Naive thymus-derived CD4-positive, alpha-beta T cell (primary cell): ENCODE measurements around the gene CFAP54. TPM values are rescaled to one million over a fixed set of nuclear protein-coding genes. Genes with fewer than 3 reads are reported as not detected.

Experiments
- ATAC-seq: fragments of 150-1000 bp; cut with Tn5 transposase; 2 replicates; pipeline ENCODE4 v1.10.0; 2021; ENCODE audit warnings: mild to moderate bottlenecking, moderate library complexity
- CTCF ChIA-PET: fragments of 350-600 bp; sonication (Branson Sonifier 250); formaldehyde crosslinking; loops from one replicate; lab custom pipeline; 2021; ENCODE audit warnings: antibody characterized with exemption; lab: Charles Lee
- POLR2A ChIA-PET: fragments of 350-600 bp; sonication (Branson Sonifier 250); formaldehyde crosslinking; loops from one replicate; lab custom pipeline; 2021; ENCODE audit warnings: antibody characterized with exemption, inconsistent platforms; lab: Charles Lee
- DNase-seq, 9 donors: peaks; one replicate each; pipeline versions ENCODE4 v3.0.0 to v3.0.0-alpha.2; 2020 to 2022; ENCODE audit warnings: mixed read lengths in 1 of 9
- H3K27ac ChIP-seq: one replicate; pipeline ENCODE4 v1.7.0; 2013; ENCODE audit warnings: mild to moderate bottlenecking, low read depth, low read length, moderate library complexity
- H3K27me3 ChIP-seq, 2 donors: one replicate each; pipeline ENCODE4 v1.7.0; 2013; ENCODE audit warnings: low read length in 2 of 2, mild to moderate bottlenecking in 2 of 2, moderate library complexity in 2 of 2; ENCODE audit not compliant: control insufficient read depth in 2 of 2, insufficient read depth in 2 of 2
- H3K36me3 ChIP-seq, 3 experiments: 1 replicate in 2 of 3; 2 replicates in 1 of 3; pipeline ENCODE4 v1.7.0; 2013; ENCODE audit warnings: low read length in 3 of 3, mild to moderate bottlenecking in 3 of 3, moderate library complexity in 1 of 3; ENCODE audit not compliant: insufficient read depth in 3 of 3, control insufficient read depth in 2 of 3
- H3K4me1 ChIP-seq, 2 donors: one replicate each; pipeline ENCODE4 v1.7.0; 2013; ENCODE audit warnings: low read length in 2 of 2, mild to moderate bottlenecking in 2 of 2, moderate library complexity in 1 of 2; ENCODE audit not compliant: control insufficient read depth in 2 of 2, insufficient read depth in 2 of 2
- H3K4me3 ChIP-seq: 2 replicates; pipeline ENCODE4 v1.7.0; 2013; ENCODE audit warnings: mild to moderate bottlenecking, low read length
- H3K9me3 ChIP-seq, 3 experiments: 1 replicate in 2 of 3; 2 replicates in 1 of 3; pipeline ENCODE4 v1.7.0; 2013; ENCODE audit warnings: low read length in 3 of 3; ENCODE audit not compliant: control insufficient read depth in 2 of 3
- H3K27ac Mint-ChIP-seq, 9 donors: one replicate each; pipeline ENCODE4 v1.8.0; 2020 to 2022; ENCODE audit warnings: mixed read lengths in 9 of 9, mild to moderate bottlenecking in 8 of 9, moderate library complexity in 5 of 9, inconsistent platforms in 2 of 9
- H3K27me3 Mint-ChIP-seq, 5 donors: one replicate each; pipeline ENCODE4 v1.8.0; 2021 to 2022; ENCODE audit warnings: mixed read lengths in 5 of 5, mild to moderate bottlenecking in 1 of 5
- H3K36me3 Mint-ChIP-seq, 5 donors: one replicate each; pipeline ENCODE4 v1.8.0; 2020 to 2022; ENCODE audit warnings: mixed read lengths in 5 of 5, mild to moderate bottlenecking in 3 of 5, inconsistent platforms in 1 of 5
- H3K4me1 Mint-ChIP-seq, 7 donors: one replicate each; pipeline ENCODE4 v1.8.0; 2020 to 2022; ENCODE audit warnings: mixed read lengths in 7 of 7, mild to moderate bottlenecking in 3 of 7, inconsistent platforms in 1 of 7
- H3K4me3 Mint-ChIP-seq, 10 donors: one replicate each; pipeline ENCODE4 v1.8.0; 2020 to 2022; ENCODE audit warnings: mild to moderate bottlenecking in 10 of 10, mixed read lengths in 10 of 10, moderate library complexity in 6 of 10, inconsistent platforms in 2 of 10
- H3K9me3 Mint-ChIP-seq, 11 donors: one replicate each; pipeline ENCODE4 v1.8.0; 2020 to 2022; ENCODE audit warnings: mixed read lengths in 11 of 11, mild to moderate bottlenecking in 4 of 11, inconsistent platforms in 1 of 11, moderate library complexity in 1 of 11
- intact Hi-C, 2 donors: fragments of 100-400 bp; cut with micrococcal nuclease; formaldehyde crosslinking; loops; one replicate each; pipeline ENCODE4 v1.15.1; 2023
- polyA plus RNA-seq, 2 donors: library from polyadenylated mRNA; unstranded; fragments of 300-500 nt; fragmentation: Illumina TruSeq; gene quantifications; one replicate each; pipeline ENCODE4 v1.2.3, GENCODE V29; 2021
- total RNA-seq, 6 experiments: library from RNA in 5 of 6; stranded (reverse) in 5 of 6; gene quantifications; 1 replicate in 5 of 6; 2 replicates in 1 of 6; pipeline ENCODE4 v1.2.3 and lab custom pipeline; 2021 to 2026

The CFAP54 gene, protein sequence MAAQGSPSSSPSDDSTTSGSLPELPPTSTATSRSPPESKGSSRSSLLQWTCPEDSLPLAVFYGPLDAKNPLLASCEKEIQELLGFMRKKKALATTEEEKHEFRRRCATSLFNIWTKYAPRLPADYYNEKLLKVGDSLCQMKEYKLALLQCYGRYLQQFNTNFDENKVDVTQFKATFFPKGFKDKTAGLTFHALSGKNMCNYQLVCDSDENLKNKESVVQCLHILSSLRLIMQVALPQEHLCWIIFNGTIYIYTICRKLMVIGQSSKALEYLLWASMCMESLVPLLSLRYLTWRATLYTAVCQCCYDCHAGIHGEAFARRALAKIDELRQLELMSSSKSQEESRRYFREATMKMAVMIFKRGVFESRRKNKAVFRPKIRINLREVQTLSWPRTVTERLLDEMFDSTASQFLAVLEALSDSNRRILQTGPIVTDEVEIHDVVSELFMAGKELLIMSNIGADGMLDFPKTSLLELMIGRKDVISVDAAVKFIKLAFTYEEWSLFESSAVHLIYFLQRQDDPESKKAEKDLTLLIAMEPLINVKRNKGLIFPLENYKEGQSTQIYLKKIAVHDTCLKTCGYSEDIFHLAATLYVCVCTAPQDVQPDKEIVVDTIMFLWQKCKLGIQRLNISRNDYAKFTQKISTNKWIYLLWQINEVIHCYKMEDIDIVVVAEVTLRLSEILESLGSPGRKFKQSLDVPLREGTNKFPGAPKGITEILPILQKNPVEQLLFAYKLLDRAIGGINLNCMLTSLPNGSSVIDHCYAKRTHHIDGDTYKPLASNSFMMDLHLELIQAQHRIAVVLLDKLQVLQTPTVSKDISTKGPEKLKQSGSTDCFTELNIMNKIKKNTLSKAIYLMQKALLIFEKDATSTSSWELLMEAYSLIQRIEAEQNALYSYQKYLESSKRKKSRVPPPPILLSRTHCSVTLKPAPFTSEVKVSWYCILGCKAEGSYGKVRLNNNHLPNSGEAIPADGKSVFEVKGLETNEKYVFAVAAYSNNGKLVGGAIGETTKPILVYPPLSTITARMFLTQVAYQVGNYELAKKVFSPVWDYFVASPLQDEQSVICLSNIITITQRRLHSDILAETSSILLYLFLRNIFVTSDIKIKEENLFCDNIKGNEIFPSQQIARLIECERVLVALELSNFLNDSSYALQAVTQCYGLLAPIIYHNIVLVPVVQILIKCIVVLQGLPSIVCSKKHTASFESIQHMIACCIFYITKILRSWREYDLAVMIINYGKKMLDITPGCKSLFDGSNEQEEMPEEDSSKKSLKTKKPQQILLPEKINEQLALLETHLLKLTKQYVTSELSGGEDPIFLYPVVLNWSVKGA (N-terminal part only)
- total RNA-seq (under 1 TPM; 0.22 to 0.93 (median 0.30) TPM), polyA plus RNA-seq (under 1 TPM in 1 of 2 donors, not detected in 1; 0.07 TPM), total RNA-seq (lab: John Stamatoyannopoulos, UW) (not detected)

DNA sequence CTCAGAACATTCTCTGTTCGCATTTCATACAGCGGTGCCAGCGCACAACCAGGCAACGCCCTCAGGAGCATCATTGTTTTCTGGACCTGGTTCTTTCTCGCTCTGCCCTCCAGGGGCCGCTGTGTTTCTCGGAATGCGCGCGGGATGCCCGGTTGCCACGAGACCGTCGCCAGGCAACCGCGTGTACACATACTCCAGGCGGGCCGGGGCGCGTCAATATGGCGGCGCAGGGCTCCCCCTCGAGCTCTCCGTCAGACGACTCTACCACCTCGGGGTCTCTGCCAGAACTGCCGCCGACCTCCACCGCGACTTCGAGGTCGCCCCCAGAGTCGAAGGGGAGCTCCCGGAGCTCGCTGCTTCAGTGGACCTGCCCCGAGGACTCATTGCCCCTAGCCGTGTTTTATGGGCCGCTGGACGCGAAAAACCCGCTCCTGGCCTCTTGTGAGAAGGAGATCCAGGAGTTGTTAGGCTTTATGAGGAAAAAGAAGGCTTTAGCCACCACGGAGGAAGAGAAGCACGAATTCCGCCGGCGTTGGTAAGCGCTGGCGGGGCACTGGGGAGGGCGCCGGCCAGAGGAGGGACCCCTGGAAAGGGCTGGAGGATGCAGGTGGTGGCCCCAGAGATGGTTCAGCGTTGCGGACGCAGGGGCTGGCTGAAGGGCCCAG is at the start of gene CFAP54:
Gene CFAP54, plus strand, starts transcription at position 186 of the 665 bp plus-strand sequence. Its CDS starts 33 bp downstream, at position 219.
- DNase-seq (peak; percentile 91 to 97 (median 94)), ATAC-seq (peak; percentile 96)
- Histone ChIP-seq H3K27ac (peak within 1 kb of the TSS; percentile 66), H3K27me3 (no peaks in the 10 kb centered on the region), H3K4me3 (peak within 1 kb of the TSS; percentile 71), H3K36me3 (no peaks in the 10 kb centered on the region), H3K4me1 (peaks cover 7 to 12% of the 10 kb centered on the region in 2 donors), H3K9me3 (no peaks in the 10 kb centered on the region)
- intact Hi-C loops, result loop anchor here (1.0 to 5.0 kb wide), 14 partner anchors 12 to 632 kb away; partner anchors contain the start of genes LTA4H (in 2 of the 2), AMDHD1 (in 1 of the 2), CCDC38 (in 1 of the 2) and ELK3 (in 1 of the 2)
- Mint-ChIP-seq H3K27me3 (peaks cover 0 to 33% (median 0%) of the 10 kb centered on the region in 5 donors), H3K4me3 (peak within 1 kb of the TSS; percentile 77 to 93 (median 88)), H3K4me1 (peaks cover 14 to 36% (median 22%) of the 10 kb centered on the region in 7 donors), H3K36me3 (no peaks in the 10 kb centered on the region), H3K9me3 (peaks cover 0 to 2% (median 0%) of the 10 kb centered on the region in 11 donors), H3K27ac (peak within 1 kb of the TSS; percentile 68 to 96 (median 89))
- CTCF ChIA-PET, result interaction anchor here (0.6 to 3.9 kb wide), 9 partner anchors 12 to 1520 kb away, joined by 3 to 35 read pairs (median 4); no protein-coding TSS in a partner anchor
- POLR2A ChIA-PET, result interaction anchor here (0.7 to 1.5 kb wide), 6 partner anchors 12 to 281 kb away, joined by 3 to 6 read pairs (median 4); no protein-coding TSS in a partner anchor

DNA sequence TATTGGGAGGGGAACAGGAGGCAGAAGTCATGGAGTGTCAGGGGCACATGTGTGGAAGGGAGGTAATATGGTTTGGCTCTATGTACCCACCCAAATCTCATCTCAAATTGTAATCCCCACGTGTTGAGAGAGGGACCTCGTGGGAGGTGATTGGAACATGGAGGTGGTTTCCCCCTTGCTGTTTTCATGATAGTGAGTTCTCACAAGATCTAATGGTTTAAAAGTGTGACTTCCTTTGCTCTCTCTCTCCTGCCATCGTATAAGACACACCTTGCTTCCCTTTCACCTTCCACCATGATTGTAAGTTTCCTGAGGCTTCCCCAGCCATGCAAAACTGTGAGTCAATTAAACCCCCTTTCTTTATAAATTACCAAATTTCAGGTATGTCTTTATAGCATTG is 47.6 kb upstream of the CFAP54 start:
- peaks cover 0 to 9% (median 0%) of the 10 kb centered on the region in 11 donors for H3K9me3 Mint-ChIP-seq
- peak overlapping the region in 1 of 10 donors; percentile 66 for H3K4me3 Mint-ChIP-seq
- POLR2A ChIA-PET, result interaction anchor here (1.0 kb wide), 1 partner anchor 13 kb away, joined by 3 read pairs; no protein-coding TSS in a partner anchor
- no peaks in the 10 kb centered on the region for H3K27me3 Mint-ChIP-seq
- H3K36me3 ChIP-seq, result no peaks in the 10 kb centered on the region
- DNase-seq (no peak), ATAC-seq (no peak)
- intact Hi-C loops, result no loop called here
- H3K4me3 ChIP-seq, result no peak overlapping the region
- H3K27me3 ChIP-seq, result no peaks in the 10 kb centered on the region
- peak overlapping the region in 6 of 9 donors; percentile 5 to 70 (median 37) for H3K27ac Mint-ChIP-seq
- H3K36me3 Mint-ChIP-seq, result peaks cover 0 to 14% (median 0%) of the 10 kb centered on the region in 5 donors
- CTCF ChIA-PET, result no interaction called here
- no peaks in the 10 kb centered on the region for H3K9me3 ChIP-seq
- H3K4me1 Mint-ChIP-seq, result peaks cover 24 to 61% (median 48%) of the 10 kb centered on the region in 7 donors
- no peak overlapping the region for H3K27ac ChIP-seq
- H3K4me1 ChIP-seq, result peaks cover 19 to 24% of the 10 kb centered on the region in 2 donors

DNA sequence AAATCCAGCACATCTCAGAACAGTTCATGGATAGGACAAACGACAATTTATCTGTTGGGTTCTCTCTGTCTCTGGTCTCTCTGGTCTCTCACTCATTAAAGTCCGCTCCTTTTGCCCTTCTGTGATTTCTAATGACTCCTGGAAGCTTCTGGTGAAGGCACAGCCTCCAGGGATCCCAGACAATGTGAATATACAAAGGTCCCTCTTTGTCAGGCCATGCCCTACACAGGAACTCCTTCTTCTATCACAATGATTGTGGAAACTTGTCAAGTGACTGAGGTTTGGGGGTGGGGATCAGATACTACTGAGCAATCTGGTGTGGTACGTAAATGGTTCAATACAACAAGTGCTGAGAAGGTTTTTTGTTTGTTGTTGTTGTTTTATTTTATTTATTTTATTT is 46.5 kb upstream of the CFAP54 start:
- intact Hi-C loops, result no loop called here
- no peaks in the 10 kb centered on the region for H3K27me3 Mint-ChIP-seq
- H3K36me3 Mint-ChIP-seq, result peaks cover 0 to 14% (median 0%) of the 10 kb centered on the region in 5 donors
- peaks cover 0 to 9% (median 0%) of the 10 kb centered on the region in 11 donors for H3K9me3 Mint-ChIP-seq
- H3K4me1 Mint-ChIP-seq, result peaks cover 23 to 57% (median 46%) of the 10 kb centered on the region in 7 donors
- H3K36me3 ChIP-seq, result no peaks in the 10 kb centered on the region
- H3K27me3 ChIP-seq, result no peaks in the 10 kb centered on the region
- ATAC-seq (no peak), DNase-seq (no peak)
- H3K27ac ChIP-seq, result no peak overlapping the region
- H3K4me3 Mint-ChIP-seq, result no peak overlapping the region
- CTCF ChIA-PET, result no interaction called here
- peak overlapping the region in 5 of 9 donors; percentile 22 to 82 (median 66) for H3K27ac Mint-ChIP-seq
- POLR2A ChIA-PET, result no interaction called here
- peaks cover 23 to 26% of the 10 kb centered on the region in 2 donors for H3K4me1 ChIP-seq
- H3K4me3 ChIP-seq, result no peak overlapping the region
- no peaks in the 10 kb centered on the region for H3K9me3 ChIP-seq

DNA sequence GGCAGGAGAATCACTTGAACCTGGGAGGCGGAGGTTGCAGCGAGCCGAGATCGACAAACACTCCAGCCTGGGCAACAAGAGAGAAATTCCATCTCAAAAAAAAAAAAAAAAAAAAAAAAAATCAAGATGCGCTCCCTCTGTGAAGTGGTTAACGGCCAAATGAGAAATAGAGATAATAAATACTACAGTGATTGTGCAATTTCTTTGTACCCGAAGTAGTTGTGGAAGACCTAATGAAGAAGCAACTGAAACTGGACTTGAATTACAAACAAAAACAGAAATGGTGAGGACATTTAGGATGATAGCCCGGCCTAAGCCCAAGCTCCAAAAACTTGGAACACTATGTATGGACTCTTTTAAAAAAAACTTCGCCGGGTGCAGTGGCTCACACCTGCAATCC is 45.0 kb upstream of the CFAP54 start:
- no peaks in the 10 kb centered on the region for H3K36me3 ChIP-seq
- H3K4me1 ChIP-seq, result peaks cover 23 to 26% of the 10 kb centered on the region in 2 donors
- peak overlapping the region in 1 of 10 donors; percentile 39 for H3K4me3 Mint-ChIP-seq
- H3K9me3 ChIP-seq, result no peaks in the 10 kb centered on the region
- peaks cover 0 to 9% (median 0%) of the 10 kb centered on the region in 11 donors for H3K9me3 Mint-ChIP-seq
- intact Hi-C loops, result loop anchor here (2.0 kb wide), 4 partner anchors 16 to 66 kb away; no protein-coding TSS in a partner anchor
- H3K27me3 Mint-ChIP-seq, result no peaks in the 10 kb centered on the region
- peak overlapping the region; percentile 80 for H3K27ac ChIP-seq
- no peaks in the 10 kb centered on the region for H3K27me3 ChIP-seq
- no peak for ATAC-seq
- CTCF ChIA-PET, result no interaction called here
- H3K4me3 ChIP-seq, result no peak overlapping the region
- H3K27ac Mint-ChIP-seq, result peak overlapping the region; percentile 20 to 97 (median 89)
- no peak for DNase-seq
- H3K4me1 Mint-ChIP-seq, result peaks cover 17 to 55% (median 44%) of the 10 kb centered on the region in 7 donors
- H3K36me3 Mint-ChIP-seq, result peaks cover 0 to 14% (median 0%) of the 10 kb centered on the region in 5 donors
- POLR2A ChIA-PET, result interaction anchor here (2.8 kb wide), 1 partner anchor 44 kb away, joined by 17 read pairs; the partner anchor contains the start of gene CDK17
